Measurements from ENCODE around the gene KCP.

The KCP gene

DNA sequence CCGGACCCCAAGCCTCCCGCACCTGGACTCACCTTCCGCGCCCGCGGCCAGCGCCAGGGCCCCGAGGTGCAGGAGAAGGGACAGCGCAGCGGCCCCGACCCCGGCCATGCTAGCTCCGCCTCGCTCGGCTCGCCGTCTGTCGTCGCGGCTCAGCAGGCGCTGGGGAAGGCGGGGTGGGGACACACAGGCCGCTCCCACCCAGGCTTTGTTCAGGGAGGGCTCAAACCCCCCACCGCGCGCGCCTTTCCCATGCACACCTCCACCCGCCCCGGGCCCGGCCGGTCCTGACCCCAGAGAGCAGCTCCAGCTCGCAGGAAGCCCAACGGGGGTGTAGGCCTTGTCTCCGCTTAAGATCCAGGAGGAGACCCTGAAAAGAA is at the start of gene KCP:
Gene KCP (minus strand): TSS at position 141 of the 377 bp plus-strand sequence. CDS start 33 bp downstream, at position 108.
- H3K4me3 ChIP-seq (ENCODE audit: low read depth, low read length) = no peak within 1 kb of the TSS
- TF ChIP-seq POLR2A (IDR thresholded peaks at IDR 0.05; ENCODE audit: extremely low read depth, insufficient read length) (no peak), MYC (IDR thresholded peaks at IDR 0.05; ENCODE audit: low read depth, low read length) (no peak)
- TF ChIP-seq, protein P1, sequence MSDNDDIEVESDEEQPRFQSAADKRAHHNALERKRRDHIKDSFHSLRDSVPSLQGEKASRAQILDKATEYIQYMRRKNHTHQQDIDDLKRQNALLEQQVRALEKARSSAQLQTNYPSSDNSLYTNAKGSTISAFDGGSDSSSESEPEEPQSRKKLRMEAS (IDR thresholded peaks at IDR 0.05; ENCODE audit: low read depth, low read length) = no peak
- TF ChIP-seq, protein P2, sequence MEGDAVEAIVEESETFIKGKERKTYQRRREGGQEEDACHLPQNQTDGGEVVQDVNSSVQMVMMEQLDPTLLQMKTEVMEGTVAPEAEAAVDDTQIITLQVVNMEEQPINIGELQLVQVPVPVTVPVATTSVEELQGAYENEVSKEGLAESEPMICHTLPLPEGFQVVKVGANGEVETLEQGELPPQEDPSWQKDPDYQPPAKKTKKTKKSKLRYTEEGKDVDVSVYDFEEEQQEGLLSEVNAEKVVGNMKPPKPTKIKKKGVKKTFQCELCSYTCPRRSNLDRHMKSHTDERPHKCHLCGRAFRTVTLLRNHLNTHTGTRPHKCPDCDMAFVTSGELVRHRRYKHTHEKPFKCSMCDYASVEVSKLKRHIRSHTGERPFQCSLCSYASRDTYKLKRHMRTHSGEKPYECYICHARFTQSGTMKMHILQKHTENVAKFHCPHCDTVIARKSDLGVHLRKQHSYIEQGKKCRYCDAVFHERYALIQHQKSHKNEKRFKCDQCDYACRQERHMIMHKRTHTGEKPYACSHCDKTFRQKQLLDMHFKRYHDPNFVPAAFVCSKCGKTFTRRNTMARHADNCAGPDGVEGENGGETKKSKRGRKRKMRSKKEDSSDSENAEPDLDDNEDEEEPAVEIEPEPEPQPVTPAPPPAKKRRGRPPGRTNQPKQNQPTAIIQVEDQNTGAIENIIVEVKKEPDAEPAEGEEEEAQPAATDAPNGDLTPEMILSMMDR (IDR thresholded peaks at IDR 0.05; ENCODE audit: low read depth, low read length) = no peak
- no peak for DNase-seq (ENCODE audit: low read depth)

DNA sequence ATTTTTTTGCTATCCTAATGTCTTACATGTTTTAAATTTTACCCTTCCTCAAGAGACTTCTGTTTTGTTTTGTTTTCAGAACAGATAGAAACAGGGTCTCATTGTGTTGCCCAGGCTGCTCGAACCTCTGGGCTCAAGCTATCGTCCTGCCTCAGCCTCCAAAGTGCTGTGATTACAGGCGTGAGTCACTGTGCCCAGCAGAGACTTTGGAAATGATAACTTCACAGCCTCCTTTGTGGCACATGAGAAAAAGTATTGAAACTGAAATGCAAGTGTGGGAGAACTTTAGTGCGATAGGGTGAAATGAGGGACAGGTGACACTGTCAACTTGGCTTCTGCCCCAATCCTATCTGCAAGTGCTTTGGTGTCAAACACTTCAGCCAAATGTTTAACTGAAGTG is 48.8 kb upstream of the KCP start:
- H3K4me3 ChIP-seq (ENCODE audit: low read depth, low read length) = no peak overlapping the region

DNA sequence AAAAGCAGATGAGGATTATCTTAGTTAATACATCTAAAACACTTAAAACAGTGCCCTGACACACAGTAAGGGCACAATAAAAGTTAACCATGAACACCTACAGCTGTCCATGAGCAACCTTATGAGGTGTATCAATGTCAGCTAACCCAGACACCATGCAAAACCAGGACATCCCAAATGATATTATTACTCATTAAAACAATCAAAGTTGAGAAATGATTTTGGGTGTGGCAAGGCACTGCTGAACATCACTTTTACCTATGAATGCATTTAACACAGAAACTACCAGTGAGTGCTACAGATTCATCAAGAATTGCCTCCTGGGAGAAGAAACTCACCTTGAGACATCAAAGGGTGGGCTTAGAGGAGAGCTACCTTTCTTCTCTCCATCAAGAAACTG is 45.5 kb upstream of the KCP start:
- TF ChIP-seq, protein P2 (IDR thresholded peaks at IDR 0.05; ENCODE audit: low read depth, low read length) = no peak
- no peak for TF ChIP-seq MYC (IDR thresholded peaks at IDR 0.05; ENCODE audit: low read depth, low read length)
- no peak for TF ChIP-seq POLR2A (IDR thresholded peaks at IDR 0.05; ENCODE audit: extremely low read depth, insufficient read length)
- TF ChIP-seq, protein P1 (IDR thresholded peaks at IDR 0.05; ENCODE audit: low read depth, low read length) = no peak
- H3K4me3 ChIP-seq (ENCODE audit: low read depth, low read length) = no peak overlapping the region

More for the DNA sequence above, 48.8 kb upstream of the KCP start:
- no peak for DNase-seq (ENCODE audit: low read depth)
- TF ChIP-seq, protein P1 (IDR thresholded peaks at IDR 0.05; ENCODE audit: low read depth, low read length) = no peak
- TF ChIP-seq, protein P2 (IDR thresholded peaks at IDR 0.05; ENCODE audit: low read depth, low read length) = no peak
- no peak for TF ChIP-seq POLR2A (IDR thresholded peaks at IDR 0.05; ENCODE audit: extremely low read depth, insufficient read length)
- TF ChIP-seq MYC (IDR thresholded peaks at IDR 0.05; ENCODE audit: low read depth, low read length) = no peak

DNA sequence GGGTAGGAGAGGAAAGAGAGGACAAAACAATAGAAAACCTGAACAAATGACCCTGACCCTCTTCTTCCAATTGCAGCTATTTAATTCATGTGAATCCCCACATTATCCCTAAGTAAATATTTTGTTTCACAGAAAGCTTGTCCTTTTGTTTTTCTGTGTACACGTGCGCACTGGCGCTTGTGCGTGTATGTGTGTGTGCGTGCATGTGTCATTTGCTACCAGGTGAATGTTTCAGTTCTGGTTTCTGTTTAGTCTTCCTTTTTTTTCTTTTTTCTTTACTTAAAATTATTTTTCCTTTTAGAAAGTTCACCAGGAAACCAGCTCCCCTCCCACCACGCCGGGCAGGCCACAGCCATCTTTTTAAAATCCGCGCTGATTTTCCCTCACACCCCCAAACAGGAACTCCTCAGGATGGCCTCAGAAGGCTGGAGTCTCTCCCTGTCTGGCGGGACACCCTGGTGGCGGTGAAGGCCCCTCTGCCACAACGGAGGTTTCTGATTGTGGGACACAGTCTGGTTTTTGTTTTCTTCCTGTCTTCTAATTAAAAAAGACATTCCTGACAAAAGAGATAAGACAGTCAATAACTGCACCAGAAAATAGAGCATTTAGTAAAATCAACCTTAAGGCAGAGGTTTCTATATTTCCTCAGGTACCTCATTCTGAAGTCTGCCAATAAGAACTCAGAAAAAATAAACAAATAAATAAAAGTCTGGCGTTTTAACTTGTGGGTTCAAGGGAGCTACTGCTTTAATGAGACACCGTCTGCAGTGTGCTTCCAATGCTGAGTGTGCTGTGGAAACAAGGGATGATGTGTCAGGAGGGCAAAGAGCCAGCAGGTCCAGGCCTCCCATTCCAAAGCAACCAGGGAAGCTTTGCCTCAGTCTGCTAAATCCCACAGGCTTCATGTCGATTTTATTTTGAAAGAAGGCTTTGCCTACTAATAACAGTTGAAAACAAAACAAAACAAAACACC is 44.6 kb upstream of the KCP start:
- DNase-seq (ENCODE audit: low read depth) = no peak
- H3K4me3 ChIP-seq (ENCODE audit: low read depth, low read length) = no peak overlapping the region
- TF ChIP-seq POLR2A (IDR thresholded peaks at IDR 0.05; ENCODE audit: extremely low read depth, insufficient read length) (no peak), MYC (IDR thresholded peaks at IDR 0.05; ENCODE audit: low read depth, low read length) (no peak)
- TF ChIP-seq, protein P1 (IDR thresholded peaks at IDR 0.05; ENCODE audit: low read depth, low read length) = no peak
- TF ChIP-seq, protein P2 (IDR thresholded peaks at IDR 0.05; ENCODE audit: low read depth, low read length) = no peak

More for the DNA sequence above, 45.5 kb upstream of the KCP start:
- no peak for DNase-seq (ENCODE audit: low read depth)

DNA sequence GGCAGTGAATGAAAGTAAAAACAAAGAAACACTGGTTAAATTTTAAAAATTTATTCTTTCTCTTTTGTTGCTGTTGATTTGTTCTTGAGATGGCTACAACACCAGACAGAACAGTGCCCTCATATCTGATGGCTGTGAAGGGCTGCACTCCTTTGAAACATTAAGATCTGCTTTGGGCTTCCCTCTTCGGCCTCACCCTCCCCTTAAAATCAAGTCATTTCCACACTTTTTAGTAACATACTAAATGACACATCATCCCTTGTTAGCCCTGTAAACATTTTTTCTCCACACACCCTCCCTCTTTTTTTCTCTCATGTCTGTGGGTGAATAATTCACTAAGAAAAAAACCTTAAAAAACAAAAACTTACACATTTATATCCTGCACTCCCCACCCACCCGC is 43.6 kb upstream of the KCP start:
- TF ChIP-seq MYC (IDR thresholded peaks at IDR 0.05; ENCODE audit: low read depth, low read length) (no peak), POLR2A (IDR thresholded peaks at IDR 0.05; ENCODE audit: extremely low read depth, insufficient read length) (no peak)
- TF ChIP-seq, protein P2 (IDR thresholded peaks at IDR 0.05; ENCODE audit: low read depth, low read length) = no peak
- TF ChIP-seq, protein P1 (IDR thresholded peaks at IDR 0.05; ENCODE audit: low read depth, low read length) = no peak
- H3K4me3 ChIP-seq (ENCODE audit: low read depth, low read length) = no peak overlapping the region
- DNase-seq (ENCODE audit: low read depth) = no peak

Data from NB4 (cell line).